ENCODE data around the gene EGLN3.

EGLN3 gene

DNA sequence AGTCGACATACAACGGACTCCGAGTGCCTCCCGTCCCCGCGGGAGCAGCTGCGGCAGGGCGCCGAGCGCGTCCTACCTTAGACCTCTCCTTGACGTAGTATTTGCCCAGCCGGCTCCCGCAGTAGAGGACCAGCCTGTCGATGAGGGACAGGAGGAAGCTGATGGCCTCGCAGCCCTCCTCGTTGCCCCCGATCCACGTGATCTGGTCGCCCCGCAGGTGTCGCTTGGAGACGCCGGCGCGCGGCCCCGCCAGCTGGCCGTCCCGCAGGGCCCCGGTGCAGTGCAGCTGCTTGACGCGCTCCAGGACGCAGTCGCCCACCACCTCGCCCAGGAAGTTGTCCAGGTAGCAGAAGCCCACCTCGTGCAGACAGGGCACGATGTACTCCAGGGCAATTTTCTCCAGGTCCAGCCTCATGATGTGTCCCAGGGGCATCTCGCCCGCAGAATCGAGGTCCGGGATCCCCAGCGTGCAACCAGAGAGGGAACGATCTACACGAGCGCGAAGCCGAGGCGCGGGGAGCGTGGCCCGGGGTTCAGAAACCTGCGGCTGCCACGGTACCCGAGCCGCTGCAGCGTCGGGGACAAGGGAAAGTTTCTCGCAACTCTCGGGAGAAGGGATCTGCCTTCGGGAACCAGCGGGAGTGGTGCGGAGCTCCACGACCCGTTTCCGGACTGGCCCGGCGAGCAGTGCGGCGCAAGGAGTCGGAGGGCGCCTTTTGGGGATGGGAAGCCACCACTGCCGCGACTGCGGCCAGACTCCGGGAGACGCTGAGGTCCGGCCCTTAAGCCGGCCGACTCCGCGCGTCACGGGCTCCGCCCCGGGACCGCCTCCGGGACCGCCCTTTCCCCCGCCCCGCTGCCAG is at the start of gene EGLN3:
Gene EGLN3 (minus strand): TSS at position 755 of the 863 bp plus-strand sequence. CDS start 322 bp downstream, at position 433.
- in situ Hi-C loops (cut with HindIII; ENCODE audit: low pct_unique_long_range_greater_than_20kb, low sequenced_read_pairs): no loop called here
- DNase-seq (ENCODE audit: low read depth in 1 of 2, low spot score in 1 of 2): peak; percentile 90 to 92
- TF ChIP-seq JUND (IDR thresholded peaks at IDR 0.05; ENCODE audit: low read depth): no peak

DNA sequence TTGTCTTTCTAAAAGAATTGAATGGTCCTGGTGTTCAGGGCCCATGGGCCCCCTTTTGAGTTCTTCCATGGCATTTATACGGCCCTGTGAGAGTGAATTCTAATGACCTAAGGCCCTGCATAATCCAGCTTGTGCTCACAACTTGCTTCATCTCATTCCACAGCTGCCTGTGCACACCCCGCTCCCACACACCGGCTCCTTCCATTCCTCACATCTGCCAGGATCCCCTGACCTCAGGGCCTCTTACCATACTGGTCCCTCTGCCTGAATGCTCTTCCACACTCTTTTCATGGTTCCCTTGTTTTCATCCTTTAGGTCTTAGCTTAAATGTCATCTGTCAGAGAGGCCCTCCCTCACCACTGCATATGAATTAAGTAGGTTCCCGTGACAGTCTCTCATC is 49.5 kb upstream of the EGLN3 start:
- TF ChIP-seq JUND (IDR thresholded peaks at IDR 0.05; ENCODE audit: low read depth): no peak
- DNase-seq (ENCODE audit: low read depth in 1 of 2, low spot score in 1 of 2): no peak
- in situ Hi-C loops (cut with HindIII; ENCODE audit: low pct_unique_long_range_greater_than_20kb, low sequenced_read_pairs): no loop called here

DNA sequence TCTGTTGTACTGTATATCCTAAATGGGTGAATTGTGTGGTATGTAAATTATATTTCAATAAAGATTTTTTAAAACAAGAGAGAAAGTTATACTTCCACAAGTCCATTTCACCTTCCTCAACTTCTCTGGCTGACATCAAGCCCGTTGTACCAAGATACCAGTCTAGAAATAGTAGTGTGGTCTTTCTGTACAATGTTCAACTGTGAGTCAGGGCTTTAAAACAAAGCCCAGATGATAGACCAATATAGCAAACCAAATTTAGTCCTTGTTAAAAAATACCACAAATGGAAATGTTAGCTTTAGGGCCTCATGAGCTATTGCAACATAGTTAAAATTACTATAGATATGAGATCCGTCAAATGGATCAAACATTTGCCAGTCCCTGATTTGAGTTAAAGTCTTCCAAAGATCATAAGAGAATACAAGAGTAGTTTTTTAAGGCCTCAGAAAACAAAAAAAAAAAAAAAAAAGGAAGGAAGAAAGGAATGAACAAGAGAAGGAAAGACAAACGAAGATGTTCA is 49.0 kb upstream of the EGLN3 start:
- in situ Hi-C loops (cut with HindIII; ENCODE audit: low pct_unique_long_range_greater_than_20kb, low sequenced_read_pairs): no loop called here
- no peak for TF ChIP-seq JUND (IDR thresholded peaks at IDR 0.05; ENCODE audit: low read depth)
- no peak for DNase-seq (ENCODE audit: low read depth in 1 of 2, low spot score in 1 of 2)

DNA sequence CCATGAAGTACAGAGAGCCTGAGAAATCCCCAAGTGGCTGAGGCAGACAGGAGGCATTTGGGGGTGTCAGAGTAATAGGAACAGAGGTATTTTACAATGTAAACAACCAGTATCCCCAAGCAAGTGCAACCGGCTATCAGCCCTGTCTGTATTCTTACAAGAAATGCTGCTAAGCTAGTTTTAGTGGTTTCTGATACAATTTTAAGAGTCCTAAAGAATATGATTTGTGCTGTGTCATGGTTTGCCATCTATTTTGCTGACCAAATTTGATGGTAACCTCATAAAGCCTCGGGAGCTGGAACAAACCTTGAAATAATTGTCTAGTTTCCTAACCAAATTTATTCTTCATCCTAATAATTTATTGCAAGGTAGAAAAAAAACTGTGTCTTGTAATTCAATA is 46.7 kb upstream of the EGLN3 start:
- no peak for TF ChIP-seq JUND (IDR thresholded peaks at IDR 0.05; ENCODE audit: low read depth)
- DNase-seq (ENCODE audit: low read depth in 1 of 2, low spot score in 1 of 2): peak in 1 of 2 experiments; percentile 25
- in situ Hi-C loops (cut with HindIII; ENCODE audit: low pct_unique_long_range_greater_than_20kb, low sequenced_read_pairs): no loop called here

DNA sequence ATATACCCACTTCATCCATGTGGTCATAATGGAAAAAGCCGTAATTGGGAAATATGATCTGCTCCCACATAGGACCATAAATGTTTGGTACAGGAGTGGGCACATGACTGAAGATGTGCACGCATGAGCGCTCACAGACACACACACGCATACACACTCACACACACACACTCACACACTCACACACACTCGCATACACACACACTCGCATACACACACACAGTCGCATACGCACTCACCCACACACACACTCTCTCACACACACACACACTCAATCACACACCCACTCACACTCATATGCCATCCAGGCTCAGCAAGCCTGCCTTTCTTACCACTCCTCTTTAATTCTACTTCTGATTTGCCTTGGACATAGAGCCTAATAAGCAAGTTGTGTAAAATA is 45.6 kb upstream of the EGLN3 start:
- no peak for DNase-seq (ENCODE audit: low read depth in 1 of 2, low spot score in 1 of 2)
- in situ Hi-C loops (cut with HindIII; ENCODE audit: low pct_unique_long_range_greater_than_20kb, low sequenced_read_pairs): no loop called here
- no peak for TF ChIP-seq JUND (IDR thresholded peaks at IDR 0.05; ENCODE audit: low read depth)

- TF ChIP-seq JUND (IDR thresholded peaks at IDR 0.05; ENCODE audit: low read depth): no peak
- DNase-seq (ENCODE audit: low read depth in 1 of 2, low spot score in 1 of 2): no peak
- in situ Hi-C loops (cut with HindIII; ENCODE audit: low pct_unique_long_range_greater_than_20kb, low sequenced_read_pairs): no loop called here
Observed at GRCh38 chr14:33993246-33993645, 42.4 kb upstream of the EGLN3 start.

GRCh38 chr14:33992274-33993007 is 41.6 kb upstream of the EGLN3 start:
- DNase-seq (ENCODE audit: low read depth in 1 of 2, low spot score in 1 of 2): no peak
- in situ Hi-C loops (cut with HindIII; ENCODE audit: low pct_unique_long_range_greater_than_20kb, low sequenced_read_pairs): no loop called here
- TF ChIP-seq JUND (IDR thresholded peaks at IDR 0.05; ENCODE audit: low read depth): no peak

DNA sequence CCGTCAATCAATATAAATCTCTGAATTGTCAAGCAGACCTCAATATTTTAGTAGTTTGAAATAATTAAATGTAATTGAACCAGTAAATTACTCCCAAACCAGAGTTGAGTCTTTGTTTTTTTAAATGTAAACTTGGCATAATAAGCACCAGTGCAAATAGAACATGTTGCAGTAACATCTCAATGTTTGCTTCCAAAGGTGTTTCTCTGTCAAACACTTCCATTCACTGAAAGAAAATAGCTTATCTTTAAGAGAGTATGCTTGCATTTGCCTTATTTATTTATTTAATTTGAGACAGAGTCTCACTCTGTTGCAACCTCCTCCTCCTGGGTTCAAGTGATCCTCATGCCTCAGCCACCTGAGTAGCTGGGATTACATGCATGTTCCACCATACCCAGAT is 39.9 kb upstream of the EGLN3 start:
- in situ Hi-C loops (cut with HindIII; ENCODE audit: low pct_unique_long_range_greater_than_20kb, low sequenced_read_pairs): no loop called here
- DNase-seq (ENCODE audit: low read depth in 1 of 2, low spot score in 1 of 2): no peak
- no peak for TF ChIP-seq JUND (IDR thresholded peaks at IDR 0.05; ENCODE audit: low read depth)

DNA sequence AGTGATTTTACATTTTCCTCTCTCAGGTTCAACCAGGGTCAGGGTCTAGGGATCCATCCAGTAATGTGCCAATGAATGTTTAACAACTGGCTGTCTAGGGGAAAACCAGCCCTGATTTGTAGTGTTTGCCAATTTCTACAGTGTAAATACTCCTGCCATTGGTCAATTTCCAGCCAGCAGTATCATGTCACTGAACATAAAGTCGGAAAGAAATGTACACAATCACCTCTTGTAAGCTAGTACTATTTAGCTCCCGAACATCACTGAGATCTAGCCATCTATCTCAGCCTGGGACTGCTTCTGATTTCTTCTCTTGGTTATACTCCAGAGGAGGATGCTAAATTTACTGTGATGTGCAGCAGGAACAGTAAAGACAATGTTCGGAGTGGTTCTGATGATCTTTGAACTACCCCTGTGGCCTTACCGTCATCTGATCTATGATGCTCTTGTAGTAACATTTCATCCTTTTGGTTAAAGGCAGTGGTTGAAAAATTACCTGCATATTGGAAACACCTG is 36.7 kb upstream of the EGLN3 start:
- in situ Hi-C loops (cut with HindIII; ENCODE audit: low pct_unique_long_range_greater_than_20kb, low sequenced_read_pairs): no loop called here
- no peak for DNase-seq (ENCODE audit: low read depth in 1 of 2, low spot score in 1 of 2)
- no peak for TF ChIP-seq JUND (IDR thresholded peaks at IDR 0.05; ENCODE audit: low read depth)

GRCh38 chr14:33986804-33987203 is 35.9 kb upstream of the EGLN3 start:
- in situ Hi-C loops (cut with HindIII; ENCODE audit: low pct_unique_long_range_greater_than_20kb, low sequenced_read_pairs): no loop called here
- peak in 1 of 2 experiments; percentile 54 for DNase-seq (ENCODE audit: low read depth in 1 of 2, low spot score in 1 of 2)

GRCh38 chr14:33985242-33985641 is 34.4 kb upstream of the EGLN3 start:
- peak in 1 of 2 experiments; percentile 39 for DNase-seq (ENCODE audit: low read depth in 1 of 2, low spot score in 1 of 2)
- no peak for TF ChIP-seq JUND (IDR thresholded peaks at IDR 0.05; ENCODE audit: low read depth)

More at GRCh38 chr14:33986804-33987203, 35.9 kb upstream of the EGLN3 start:
- no peak for TF ChIP-seq JUND (IDR thresholded peaks at IDR 0.05; ENCODE audit: low read depth)

GRCh38 chr14:33979613-33980276 is 28.9 kb upstream of the EGLN3 start:
- in situ Hi-C loops (cut with HindIII; ENCODE audit: low pct_unique_long_range_greater_than_20kb, low sequenced_read_pairs): no loop called here
- no peak for TF ChIP-seq JUND (IDR thresholded peaks at IDR 0.05; ENCODE audit: low read depth)
- no peak for DNase-seq (ENCODE audit: low read depth in 1 of 2, low spot score in 1 of 2)

More at GRCh38 chr14:33985242-33985641, 34.4 kb upstream of the EGLN3 start:
- in situ Hi-C loops (cut with HindIII; ENCODE audit: low pct_unique_long_range_greater_than_20kb, low sequenced_read_pairs): no loop called here
